Measurements from ENCODE around the gene ALG12.
A peak's percentile ranks its signal among the peaks of the same experiment; 100 is the strongest.

The ALG12 gene

GRCh38 chr22:49936973-49937757 lies 18.9 kb upstream of the ALG12 start:
- TF ChIP-seq CTCF (IDR thresholded peaks at IDR 0.05; ENCODE audit: low read depth, low read length) = no peak
- no peak overlapping the region for H3K4me3 ChIP-seq (ENCODE audit: low read depth, low read length)

- no peak for TF ChIP-seq CTCF (IDR thresholded peaks at IDR 0.05; ENCODE audit: low read depth, low read length)
- 0 out of 2 replicates have a peak overlapping the region, but pooled peaks have one; percentile 27 for H3K4me3 ChIP-seq (ENCODE audit: low read depth, low read length)
Measured at GRCh38 chr22:49936018-49936972, 18.1 kb upstream of the ALG12 start.

- TF ChIP-seq CTCF (IDR thresholded peaks at IDR 0.05; ENCODE audit: low read depth, low read length) = no peak
- H3K4me3 ChIP-seq (ENCODE audit: low read depth, low read length) = no peak overlapping the region
Measured at GRCh38 chr22:49935561-49935960, 17.3 kb upstream of the ALG12 start.

- TF ChIP-seq CTCF (IDR thresholded peaks at IDR 0.05; ENCODE audit: low read depth, low read length) = no peak
- H3K4me3 ChIP-seq (ENCODE audit: low read depth, low read length) = peak overlapping the region; percentile 56
Measured at GRCh38 chr22:49934891-49935557, 16.8 kb upstream of the ALG12 start.

- no peak for TF ChIP-seq CTCF (IDR thresholded peaks at IDR 0.05; ENCODE audit: low read depth, low read length)
- H3K4me3 ChIP-seq (ENCODE audit: low read depth, low read length) = peak overlapping the region; percentile 56
Measured at GRCh38 chr22:49934160-49934890, 16.1 kb upstream of the ALG12 start.

- no peak for TF ChIP-seq CTCF (IDR thresholded peaks at IDR 0.05; ENCODE audit: low read depth, low read length)
- no peak overlapping the region for H3K4me3 ChIP-seq (ENCODE audit: low read depth, low read length)
Measured at GRCh38 chr22:49933236-49934159, 15.3 kb upstream of the ALG12 start.

Measured in WI38 (cell line).